DLD1 (cell line): ENCODE measurements around the gene OGFOD3.

Experiments used
- in situ Hi-C: cut with HindIII; loops from 2 replicates; pipeline ENCODE4 v1.10.0; 2017; ENCODE audit warnings: low sequenced_read_pairs

OGFOD3 gene

GRCh38 chr17:82342361-82343079, 75.9 kb downstream of the OGFOD3 start:
- in situ Hi-C loops: loop anchor here (10.0 kb wide), 1 partner anchor 492 kb away; no protein-coding TSS in a partner anchor

DNA sequence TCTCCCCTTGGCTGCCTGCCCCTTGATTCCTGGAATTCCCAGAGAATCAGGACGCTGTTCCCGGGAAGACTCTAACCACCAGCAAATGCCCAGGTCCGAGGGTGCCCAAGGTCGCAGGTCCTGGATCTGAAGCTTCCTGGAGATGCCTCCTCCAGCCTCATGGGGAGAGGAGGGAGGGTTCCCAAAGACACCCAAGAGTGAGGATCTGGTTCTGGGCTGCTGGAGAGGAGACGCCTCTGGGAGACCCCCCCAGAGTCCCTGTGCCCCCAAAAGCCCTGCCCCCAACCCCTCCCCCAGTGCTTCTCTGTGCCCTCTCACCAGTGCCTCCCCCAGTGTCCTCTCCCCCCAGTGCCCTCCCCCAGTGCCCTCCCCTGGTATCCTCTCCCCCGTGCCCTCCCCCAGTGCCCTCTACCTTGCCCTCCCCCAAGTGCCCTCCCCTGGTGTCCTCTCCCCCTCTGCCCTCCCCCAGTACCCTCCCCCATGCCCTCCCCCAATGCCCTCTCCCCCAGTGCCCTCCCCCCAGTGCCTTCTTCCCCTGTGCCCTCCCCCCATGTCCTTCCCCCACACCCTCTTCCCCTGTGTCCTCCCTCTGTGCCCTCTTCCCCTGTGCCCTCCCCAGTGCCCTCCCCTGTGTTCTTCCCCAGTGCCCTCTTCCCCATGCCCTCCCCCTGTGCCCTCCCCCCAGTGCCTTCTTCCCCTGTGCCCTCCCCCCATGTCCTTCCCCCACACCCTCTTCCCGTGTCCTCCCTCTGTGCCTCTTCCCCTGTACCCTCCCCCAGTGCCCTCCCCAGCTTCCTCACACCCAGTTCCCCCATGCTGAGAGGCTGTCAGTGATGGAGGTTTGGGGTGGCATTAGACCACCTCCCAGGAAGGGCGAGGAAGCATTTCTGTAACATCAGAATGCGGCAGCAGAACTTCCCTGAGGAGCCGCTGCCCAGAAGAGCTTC, 78.5 kb downstream of the OGFOD3 start:
- in situ Hi-C loops: loop anchor here (10.0 kb wide), 1 partner anchor 495 kb away; no protein-coding TSS in a partner anchor
